GM12878 (cell line): ENCODE results near the gene ELL. TPM values are rescaled to one million over a fixed set of nuclear protein-coding genes. Genes with fewer than 3 reads are reported as not detected.
A peak's percentile ranks its signal among the peaks of the same experiment; 100 is the strongest.

Source experiments
- ATAC-seq: fragments of 200-7000 bp; cut with Tn5 transposase; 3 replicates; pipeline ENCODE4 v1.9.1; 2020; ENCODE audit warnings: mild to moderate bottlenecking, moderate library complexity
- BruUV-seq: library from RNA; stranded (reverse); fragments of 400-500 nt; replicated peaks from 2 replicates; lab custom pipeline; 2021; lab: Mats Ljungman, UMichigan
- CTCF ChIA-PET: fragments of 300-600 bp; sonication (Branson Sonifier 250); formaldehyde crosslinking; extraction: SDS; loops from one replicate; lab custom pipeline; 2021; ENCODE audit warnings: inconsistent platforms; lab: Yijun Ruan, JAX
- POLR2A ChIA-PET: fragments of 350-600 bp; formaldehyde crosslinking; extraction: SDS; loops from one replicate; lab custom pipeline; 2021; ENCODE audit warnings: inconsistent platforms; lab: Charles Lee
- RAD21 ChIA-PET: fragments of 300-600 bp; sonication (Branson Sonifier 250); formaldehyde crosslinking; loops from one replicate; lab custom pipeline; 2023; ENCODE audit warnings: antibody characterized with exemption; ENCODE audit not compliant: unreplicated experiment; lab: Charles Lee
- SMC1A ChIA-PET: fragments of 300-600 bp; sonication (Branson Sonifier 250); formaldehyde crosslinking; loops from one replicate; lab custom pipeline; 2023; ENCODE audit not compliant: unreplicated experiment, uncharacterized antibody; lab: Charles Lee
- DNase-seq: peaks from one replicate; pipeline ENCODE4 v3.0.0-alpha.2; 2011; ENCODE audit warnings: low read depth, low spot score
- FAIRE-seq: peaks from 3 replicates; lab custom pipeline; 2011; peaks lifted over from hg19 to GRCh38; lab: Jason Lieb, UNC
- H2AFZ ChIP-seq: 2 replicates; pipeline ENCODE4 v1.6.0; 2011; ENCODE audit warnings: low read depth, low read length, control low read depth; ENCODE audit not compliant: control insufficient read depth
- H3K27ac ChIP-seq: 2 replicates; pipeline ENCODE4 v1.5.1; 2011; ENCODE audit warnings: control low read depth; ENCODE audit not compliant: control insufficient read depth, insufficient read depth
- H3K27me3 ChIP-seq, 2 experiments: replicated peaks in 1 of 2; 2 replicates each; pipeline versions ENCODE4 v1.6.0 to v1.6.1; 2011; ENCODE audit warnings: low read length in 1 of 2; ENCODE audit not compliant: control insufficient read depth in 2 of 2, insufficient read depth in 2 of 2
- H3K36me3 ChIP-seq, 2 experiments: 2 replicates each; pipeline ENCODE4 v1.5.1; 2011; ENCODE audit warnings: low read length in 1 of 2; ENCODE audit not compliant: control insufficient read depth in 2 of 2, insufficient read depth in 2 of 2
- H3K4me1 ChIP-seq: 2 replicates; pipeline ENCODE4 v1.6.1; 2011; ENCODE audit warnings: mild to moderate bottlenecking, low read length, moderate library complexity, mixed read lengths; ENCODE audit not compliant: control insufficient read depth, insufficient read depth
- H3K4me2 ChIP-seq: 2 replicates; pipeline ENCODE4 v1.6.0; 2011; ENCODE audit warnings: control low read depth; ENCODE audit not compliant: control insufficient read depth, insufficient read depth
- H3K4me3 ChIP-seq: fragments of 200-600 bp; sonication (generic); 2 replicates; pipeline ENCODE4 v1.5.1; 2016
- H3K79me2 ChIP-seq: 2 replicates; pipeline ENCODE4 v1.6.0; 2011; ENCODE audit warnings: low read length; ENCODE audit not compliant: control insufficient read depth, insufficient read depth
- H3K9ac ChIP-seq: 2 replicates; pipeline ENCODE4 v1.8.0; 2011; ENCODE audit warnings: low read length, control low read depth, mixed read lengths; ENCODE audit not compliant: control insufficient read depth, insufficient read depth
- H3K9me3 ChIP-seq: replicated peaks from 3 replicates; pipeline ENCODE4 v1.5.1; 2011; ENCODE audit warnings: mild to moderate bottlenecking, low read length; ENCODE audit not compliant: control insufficient read depth, insufficient read depth
- H4K20me1 ChIP-seq: 2 replicates; pipeline ENCODE4 v1.6.0; 2011; ENCODE audit not compliant: control insufficient read depth, insufficient read depth
- ETV6 ChIP-seq, 2 experiments: fragments of 450-650 bp in 1 of 2; IDR thresholded peaks in 1 of 2; conservative IDR thresholded peaks in 1 of 2; 2 replicates each; pipeline ENCODE4 v1.6.1; 2014; ENCODE audit warnings: antibody characterized with exemption in 1 of 2, borderline replicate concordance in 1 of 2, low read depth in 1 of 2, mild to moderate bottlenecking in 1 of 2, moderate library complexity in 1 of 2
- LARP7 ChIP-seq: fragments of 450-650 bp; IDR thresholded peaks from 2 replicates; pipeline ENCODE4 v1.6.1; 2017; ENCODE audit warnings: mild to moderate bottlenecking
- POLR2A ChIP-seq: IDR thresholded peaks from 2 replicates; pipeline ENCODE4 v1.6.1; 2011; ENCODE audit warnings: low read depth, mild to moderate bottlenecking, low read length
- ZBTB40 ChIP-seq: fragments of 450-650 bp; IDR thresholded peaks from 2 replicates; pipeline ENCODE4 v1.6.1; 2016; ENCODE audit warnings: mild to moderate bottlenecking, moderate library complexity, borderline replicate concordance
- WGBS: methylation state at CpG from one replicate; pipeline ENCODE4 v1.1.6; 2016; ENCODE audit warnings: low lambda C conversion rate; ENCODE audit not compliant: insufficient replicate concordance, insufficient coverage; ENCODE audit errors: missing lambda C conversion rate; 5-methylcytosine and 5-hydroxymethylcytosine counted together
- in situ Hi-C: fragments of 300-500 bp; cut with MboI; formaldehyde crosslinking; loops from 9 replicates; pipeline ENCODE4 v1.14.3; 2018; ENCODE audit warnings: mixed read lengths
- intact Hi-C: fragments of 100-400 bp; cut with micrococcal nuclease; formaldehyde crosslinking; loops from one replicate; pipeline ENCODE4 v1.14.2; 2022; ENCODE audit not compliant: unreplicated experiment
- polyA plus RNA-seq, 11 experiments: library from polyadenylated mRNA; depleted of rRNA in 4 of 11; unstranded in 6 of 11; stranded (reverse) in 5 of 11; fragments of >200 nt; fragmentation: Nextera tagmentation in 4 of 11; fragmentation: Illumina TruSeq in 1 of 11; extraction: Ambion mirVana in 4 of 11; extraction: Trizol in 1 of 11; gene quantifications; 1 replicate in 1 of 11; 2 replicates in 10 of 11; pipeline versions ENCODE4 v1.2.1 to v1.2.3, GENCODE V29; 2011 to 2016; ENCODE audit warnings: inconsistent platforms in 2 of 11, missing spikeins in 2 of 11, low read depth in 1 of 11
- total RNA-seq, 4 experiments: library from RNA; depleted of rRNA in 3 of 4; stranded (reverse); fragments of >200 nt in 3 of 4; fragmentation: Illumina TruSeq in 1 of 4; extraction: Trizol in 1 of 4; gene quantifications; 2 replicates each; pipeline versions ENCODE4 v1.2.1 to v1.2.3, GENCODE V29; 2013 to 2021

Gene ELL
- total and polyA plus RNA-seq, 10 of the 15 experiments (the other 5 are each of a cell fraction or from before 2014, with no cell fraction given), result 0.91 to 25.0 (median 9.1) TPM

- DNase-seq (no peak), FAIRE-seq (no peak), ATAC-seq (no peak)
- TF ChIP-seq ZBTB40 (no peak), ETV6 (conservative IDR thresholded peaks at IDR 0.05 in 1 of 2, IDR thresholded peaks at IDR 0.05 in 1 of 2; ENCODE audit: borderline replicate concordance in 1 of 2, low read depth in 1 of 2) (no peak), LARP7 (no peak), POLR2A (0 out of 2 replicates have a peak, but pooled peaks have one; percentile 16)
- no peak overlapping the region for H2AFZ ChIP-seq
- RAD21 ChIA-PET, result no interaction called here
- SMC1A ChIA-PET, result no interaction called here
- H3K79me2 ChIP-seq, result no peaks in the 10 kb centered on the region
- no peak overlapping the region for H3K27ac ChIP-seq
- no TSS peak for BruUV-seq
- CTCF ChIA-PET, result no interaction called here
- intact Hi-C loops, result loop anchor here (10.0 kb wide), 1 partner anchor 389 kb away; no protein-coding TSS in a partner anchor
- H3K4me2 ChIP-seq, result no peak overlapping the region
- H3K27me3 ChIP-seq, result no peaks in the 10 kb centered on the region
- POLR2A ChIA-PET, result no interaction called here
- in situ Hi-C loops, result loop anchor here (10.0 to 25.0 kb wide), 2 partner anchors 219 to 406 kb away; no protein-coding TSS in a partner anchor
- peaks cover 18 to 33% of the 10 kb centered on the region in 2 experiments; a peak in 3 of 4 replicates for H3K36me3 ChIP-seq
- H3K4me3 ChIP-seq, result no peak overlapping the region
- H3K4me1 ChIP-seq, result no peaks in the 10 kb centered on the region
- H4K20me1 ChIP-seq, result no peaks in the 10 kb centered on the region
- no peak overlapping the region for H3K9ac ChIP-seq
- 83% methylated on average over 4 of the region's 4 CpGs for WGBS
- H3K9me3 ChIP-seq, result no peaks in the 10 kb centered on the region
Measured at GRCh38 chr19:18456279-18456678, 65.6 kb downstream of the ELL start.
